ENCODE results near the gene ZNF391. TPM values are rescaled to one million over a fixed set of nuclear protein-coding genes. Genes with fewer than 3 reads are reported as not detected.

The ZNF391 gene
- total RNA-seq, 4 donors from 2014 or later, result 2.1 to 3.4 (median 2.5) TPM

- no peak for TF ChIP-seq POLR2AphosphoS5 (IDR thresholded peaks at IDR 0.05)
- no peak for TF ChIP-seq EP300 (IDR thresholded peaks at IDR 0.05)
- TF ChIP-seq POLR2A (IDR thresholded peaks at IDR 0.05; ENCODE audit: low read depth), result no peak
- no peak for TF ChIP-seq CTCF (IDR thresholded peaks at IDR 0.05)
- peaks cover 0 to under 1% (median 0%) of the 10 kb centered on the region in 4 donors for H3K9me3 ChIP-seq
- no peaks in the 10 kb centered on the region for H3K36me3 ChIP-seq
- WGBS, result 96% methylated on average over 4 of the region's 4 CpGs
- no peaks in the 10 kb centered on the region for H3K27me3 ChIP-seq
- no peaks in the 10 kb centered on the region for H3K4me1 ChIP-seq
- H3K27ac ChIP-seq (replicated peaks in 1 of 4), result no peak overlapping the region
- H3K4me3 ChIP-seq, result no peak overlapping the region
- DNase-seq (ENCODE audit: extremely low spot score), result no peak
- intact Hi-C loops (cut with DNase I), result no loop called here
Observed at GRCh38 chr6:27439371-27439770, 50.8 kb downstream of the ZNF391 start.

GRCh38 chr6:27441001-27441400, 52.4 kb downstream of the ZNF391 start:
- TF ChIP-seq CTCF (IDR thresholded peaks at IDR 0.05) (no peak), POLR2A (IDR thresholded peaks at IDR 0.05; ENCODE audit: low read depth) (no peak), EP300 (IDR thresholded peaks at IDR 0.05) (no peak), POLR2AphosphoS5 (IDR thresholded peaks at IDR 0.05) (no peak)
- WGBS, result 97% methylated on average over 3 of the region's 3 CpGs
- no peaks in the 10 kb centered on the region for H3K36me3 ChIP-seq
- no peaks in the 10 kb centered on the region for H3K27me3 ChIP-seq
- H3K4me1 ChIP-seq, result no peaks in the 10 kb centered on the region
- H3K9me3 ChIP-seq, result peaks cover 0 to 8% (median 1%) of the 10 kb centered on the region in 4 donors
- DNase-seq (ENCODE audit: extremely low spot score), result no peak
- no peak overlapping the region for H3K27ac ChIP-seq (replicated peaks in 1 of 4)
- H3K4me3 ChIP-seq, result no peak overlapping the region
- intact Hi-C loops (cut with DNase I), result no loop called here

GRCh38 chr6:27442932-27443331, 54.4 kb downstream of the ZNF391 start:
- H3K9me3 ChIP-seq, result peaks cover 0 to 14% (median 4%) of the 10 kb centered on the region in 4 donors

GRCh38 chr6:27448456-27448855, 59.9 kb downstream of the ZNF391 start:
- intact Hi-C loops (cut with DNase I), result no loop called here
- H3K9me3 ChIP-seq, result peaks cover 7 to 55% (median 38%) of the 10 kb centered on the region in 4 donors
- H3K27me3 ChIP-seq, result no peaks in the 10 kb centered on the region
- no peak for DNase-seq (ENCODE audit: extremely low spot score)
- no peaks in the 10 kb centered on the region for H3K4me1 ChIP-seq
- H3K36me3 ChIP-seq, result peaks cover 17 to 45% (median 28%) of the 10 kb centered on the region in 4 donors
- WGBS, result 96% methylated on average over 1 of the region's 1 CpG
- no peak overlapping the region for H3K4me3 ChIP-seq
- TF ChIP-seq POLR2A (IDR thresholded peaks at IDR 0.05; ENCODE audit: low read depth) (no peak), POLR2AphosphoS5 (IDR thresholded peaks at IDR 0.05) (no peak), EP300 (IDR thresholded peaks at IDR 0.05) (no peak), CTCF (IDR thresholded peaks at IDR 0.05) (no peak)
- no peak overlapping the region for H3K27ac ChIP-seq (replicated peaks in 1 of 4)

More at GRCh38 chr6:27442932-27443331, 54.4 kb downstream of the ZNF391 start:
- WGBS, result 73% methylated on average over 1 of the region's 1 CpG
- H3K4me1 ChIP-seq, result no peaks in the 10 kb centered on the region
- intact Hi-C loops (cut with DNase I), result no loop called here
- no peaks in the 10 kb centered on the region for H3K27me3 ChIP-seq
- no peaks in the 10 kb centered on the region for H3K36me3 ChIP-seq
- no peak for DNase-seq (ENCODE audit: extremely low spot score)
- TF ChIP-seq POLR2A (IDR thresholded peaks at IDR 0.05; ENCODE audit: low read depth), result no peak
- TF ChIP-seq CTCF (IDR thresholded peaks at IDR 0.05), result no peak
- no peak for TF ChIP-seq POLR2AphosphoS5 (IDR thresholded peaks at IDR 0.05)
- no peak for TF ChIP-seq EP300 (IDR thresholded peaks at IDR 0.05)
- no peak overlapping the region for H3K27ac ChIP-seq (replicated peaks in 1 of 4)
- H3K4me3 ChIP-seq, result no peak overlapping the region
